Upper lobe of right lung (tissue), 1 donor: ENCODE results near the gene CCT2. TPM values are rescaled to one million over a fixed set of nuclear protein-coding genes. Genes with fewer than 3 reads are reported as not detected.

ENCODE experiments used
- ATAC-seq: fragments of 200-7000 bp; cut with Tn5 transposase; one replicate; pipeline ENCODE4 v1.9.1; 2020; ENCODE audit warnings: mild to moderate bottlenecking, moderate library complexity
- DNase-seq: peaks from one replicate; pipeline ENCODE4 v3.0.0-alpha.2; 2020
- H3K27ac ChIP-seq: fragments of 200-600 bp; one replicate; pipeline ENCODE4 v1.8.0; 2022
- H3K27me3 ChIP-seq: fragments of 200-600 bp; one replicate; pipeline ENCODE4 v1.8.0; 2022; ENCODE audit warnings: mild to moderate bottlenecking
- H3K36me3 ChIP-seq: fragments of 200-600 bp; one replicate; pipeline ENCODE4 v1.8.0; 2022
- H3K4me1 ChIP-seq: fragments of 200-600 bp; one replicate; pipeline ENCODE4 v1.8.0; 2022
- H3K4me3 ChIP-seq: fragments of 200-600 bp; one replicate; pipeline ENCODE4 v1.8.0; 2022; ENCODE audit warnings: mild to moderate bottlenecking
- H3K9me3 ChIP-seq: fragments of 200-600 bp; one replicate; pipeline ENCODE4 v1.8.0; 2022
- intact Hi-C: fragments of 100-400 bp; cut with DNase I; formaldehyde crosslinking; loops from one replicate; pipeline ENCODE4 v1.11.0; 2022
- total RNA-seq: library from RNA; stranded (reverse); fragmentation: NEBNext Ultra II Directional; extraction: Animal tissue kit (Norgen Biotek cat#: 25700); gene quantifications from one replicate; pipeline ENCODE4 v1.2.1, GENCODE V29; 2021
- TF ChIP-seq, protein P1 (sequence below): fragments of 200-600 bp; IDR thresholded peaks from one replicate; pipeline ENCODE4 v1.8.0; 2022; ENCODE audit warnings: antibody characterized with exemption
- donor health status: DM: no; HTN: yes; CAD: no; lungs with severe emphysema.

The CCT2 gene
- total RNA-seq, 1 donor from 2014 or later, result 90.8 TPM

GRCh38 chr12:69623970-69624369 is 38.7 kb downstream of the CCT2 start:
- TF ChIP-seq, protein P1, sequence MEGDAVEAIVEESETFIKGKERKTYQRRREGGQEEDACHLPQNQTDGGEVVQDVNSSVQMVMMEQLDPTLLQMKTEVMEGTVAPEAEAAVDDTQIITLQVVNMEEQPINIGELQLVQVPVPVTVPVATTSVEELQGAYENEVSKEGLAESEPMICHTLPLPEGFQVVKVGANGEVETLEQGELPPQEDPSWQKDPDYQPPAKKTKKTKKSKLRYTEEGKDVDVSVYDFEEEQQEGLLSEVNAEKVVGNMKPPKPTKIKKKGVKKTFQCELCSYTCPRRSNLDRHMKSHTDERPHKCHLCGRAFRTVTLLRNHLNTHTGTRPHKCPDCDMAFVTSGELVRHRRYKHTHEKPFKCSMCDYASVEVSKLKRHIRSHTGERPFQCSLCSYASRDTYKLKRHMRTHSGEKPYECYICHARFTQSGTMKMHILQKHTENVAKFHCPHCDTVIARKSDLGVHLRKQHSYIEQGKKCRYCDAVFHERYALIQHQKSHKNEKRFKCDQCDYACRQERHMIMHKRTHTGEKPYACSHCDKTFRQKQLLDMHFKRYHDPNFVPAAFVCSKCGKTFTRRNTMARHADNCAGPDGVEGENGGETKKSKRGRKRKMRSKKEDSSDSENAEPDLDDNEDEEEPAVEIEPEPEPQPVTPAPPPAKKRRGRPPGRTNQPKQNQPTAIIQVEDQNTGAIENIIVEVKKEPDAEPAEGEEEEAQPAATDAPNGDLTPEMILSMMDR, result no peak
- intact Hi-C loops, result no loop called here
- DNase-seq (peak; percentile 66), ATAC-seq (peak; percentile 52)
- H3K27ac ChIP-seq, result no peak overlapping the region
- H3K27me3 ChIP-seq, result no peaks in the 10 kb centered on the region
- no peaks in the 10 kb centered on the region for H3K9me3 ChIP-seq
- no peak overlapping the region for H3K4me3 ChIP-seq
- H3K36me3 ChIP-seq, result no peaks in the 10 kb centered on the region
- no peaks in the 10 kb centered on the region for H3K4me1 ChIP-seq

- Histone ChIP-seq H3K9me3 (no peaks in the 10 kb centered on the region), H3K4me3 (no peak overlapping the region), H3K27me3 (no peaks in the 10 kb centered on the region), H3K27ac (no peak overlapping the region), H3K4me1 (no peaks in the 10 kb centered on the region), H3K36me3 (no peaks in the 10 kb centered on the region)
- intact Hi-C loops, result no loop called here
- ATAC-seq, result no peak
- TF ChIP-seq, protein P1, result no peak
- no peak for DNase-seq
Observed at GRCh38 chr12:69627501-69627900, 42.2 kb downstream of the CCT2 start.

- Histone ChIP-seq H3K9me3 (no peaks in the 10 kb centered on the region), H3K27me3 (no peaks in the 10 kb centered on the region), H3K4me1 (no peaks in the 10 kb centered on the region), H3K36me3 (no peaks in the 10 kb centered on the region), H3K27ac (no peak overlapping the region), H3K4me3 (no peak overlapping the region)
- DNase-seq, result no peak
- no peak for ATAC-seq
- intact Hi-C loops, result no loop called here
- TF ChIP-seq, protein P1, result no peak
Observed at GRCh38 chr12:69630191-69630590, 44.9 kb downstream of the CCT2 start.

DNA sequence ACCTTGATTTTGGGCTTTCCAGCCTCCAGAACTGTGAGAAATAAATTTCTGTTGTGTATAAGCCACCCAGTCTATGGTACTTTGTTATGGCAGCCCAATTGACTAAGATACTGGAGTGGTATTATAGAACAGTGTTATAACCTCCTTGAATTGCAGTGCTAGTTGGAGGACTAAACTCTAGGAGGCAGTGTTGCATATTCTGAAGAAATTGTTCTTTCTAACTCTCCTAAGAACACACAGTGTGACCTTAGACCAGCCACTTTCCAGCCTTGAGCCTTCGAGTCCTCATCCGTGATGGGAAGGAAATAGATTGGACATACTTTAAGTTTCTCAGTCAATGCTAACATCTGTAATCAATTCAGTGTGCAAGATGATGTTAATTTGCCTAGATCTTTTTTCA is 47.8 kb downstream of the CCT2 start:
- Histone ChIP-seq H3K36me3 (no peaks in the 10 kb centered on the region), H3K4me1 (no peaks in the 10 kb centered on the region), H3K27me3 (no peaks in the 10 kb centered on the region), H3K9me3 (no peaks in the 10 kb centered on the region), H3K4me3 (no peak overlapping the region), H3K27ac (no peak overlapping the region)
- TF ChIP-seq, protein P1, result no peak
- ATAC-seq (no peak), DNase-seq (no peak)
- intact Hi-C loops, result no loop called here

- Histone ChIP-seq H3K27ac (no peak overlapping the region), H3K9me3 (no peaks in the 10 kb centered on the region), H3K4me3 (no peak overlapping the region), H3K4me1 (no peaks in the 10 kb centered on the region), H3K27me3 (no peaks in the 10 kb centered on the region), H3K36me3 (no peaks in the 10 kb centered on the region)
- TF ChIP-seq, protein P1, result peak; percentile 89
- peak; percentile 91 for ATAC-seq
- intact Hi-C loops, result no loop called here
- peak; percentile 78 for DNase-seq
Observed at GRCh38 chr12:69639400-69640016, 54.2 kb downstream of the CCT2 start.

DNA sequence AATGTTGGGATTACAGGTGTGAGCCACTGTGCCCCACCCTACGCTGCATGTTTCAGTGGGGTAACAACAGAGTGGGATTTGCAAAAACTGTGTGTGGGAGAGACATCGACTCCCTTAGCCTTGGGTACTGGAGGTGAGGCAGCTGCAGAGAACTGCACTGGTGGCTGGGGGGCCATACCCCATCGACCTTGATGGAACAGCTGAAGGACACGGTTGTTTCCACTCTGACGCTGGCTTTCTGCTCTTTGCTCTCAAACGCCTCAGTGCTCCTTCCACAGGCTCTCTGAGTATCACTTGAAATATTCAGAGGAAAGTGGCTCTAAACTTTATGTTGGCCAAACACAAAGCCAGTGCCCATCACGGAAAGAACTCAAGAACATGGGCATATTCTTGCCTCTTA is 56.3 kb downstream of the CCT2 start:
- H3K4me3 ChIP-seq, result no peak overlapping the region
- intact Hi-C loops, result no loop called here
- DNase-seq (no peak), ATAC-seq (no peak)
- no peak overlapping the region for H3K27ac ChIP-seq
- H3K27me3 ChIP-seq, result no peaks in the 10 kb centered on the region
- H3K9me3 ChIP-seq, result no peaks in the 10 kb centered on the region
- H3K4me1 ChIP-seq, result no peaks in the 10 kb centered on the region
- TF ChIP-seq, protein P1, result no peak
- H3K36me3 ChIP-seq, result no peaks in the 10 kb centered on the region
